GM21515 (cell line): ENCODE results near the gene DDX6.
"Not testable (repeated sequence)": the region's sequence is repeated elsewhere in the genome, so short reads cannot be mapped to it uniquely, and the experiment has no call there.

Experiments used
- ATAC-seq: cut with Tn5 transposase; IDR thresholded peaks from one replicate; pipeline ENCODE4 v1.9.1; 2021; ENCODE audit not compliant: unreplicated experiment

The DDX6 gene

DNA sequence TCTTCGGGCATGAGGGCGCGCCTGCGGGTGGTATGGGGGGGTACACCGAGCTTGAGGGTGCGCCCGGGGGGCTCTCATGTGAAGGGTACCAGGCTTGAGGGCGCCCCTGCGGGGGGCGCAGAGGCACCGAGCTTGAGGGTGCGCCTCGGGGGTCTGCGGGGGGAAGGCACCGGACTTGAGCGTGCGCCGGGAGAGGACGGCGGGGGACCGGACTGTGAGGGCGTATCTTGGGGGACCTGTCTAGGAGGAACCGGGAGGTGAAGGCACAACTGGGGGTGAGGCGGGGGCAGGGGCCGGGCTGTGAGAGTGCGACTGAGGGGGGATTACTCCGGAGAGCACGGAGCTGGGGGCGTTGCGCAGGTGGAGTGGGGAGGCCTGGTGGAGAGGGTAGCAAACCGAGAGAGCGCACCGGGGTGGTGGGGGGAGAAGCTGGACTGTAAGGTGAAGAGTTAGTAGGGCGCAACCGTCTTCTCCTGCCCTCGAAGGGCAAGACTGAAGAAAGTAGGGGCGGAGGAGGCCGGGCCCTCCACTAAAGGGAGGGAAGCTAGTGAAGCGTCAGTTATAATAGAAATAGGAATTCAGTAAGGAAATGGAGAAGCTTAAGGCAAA, 1.1 kb upstream of the DDX6 start:
- no peak for ATAC-seq

DNA sequence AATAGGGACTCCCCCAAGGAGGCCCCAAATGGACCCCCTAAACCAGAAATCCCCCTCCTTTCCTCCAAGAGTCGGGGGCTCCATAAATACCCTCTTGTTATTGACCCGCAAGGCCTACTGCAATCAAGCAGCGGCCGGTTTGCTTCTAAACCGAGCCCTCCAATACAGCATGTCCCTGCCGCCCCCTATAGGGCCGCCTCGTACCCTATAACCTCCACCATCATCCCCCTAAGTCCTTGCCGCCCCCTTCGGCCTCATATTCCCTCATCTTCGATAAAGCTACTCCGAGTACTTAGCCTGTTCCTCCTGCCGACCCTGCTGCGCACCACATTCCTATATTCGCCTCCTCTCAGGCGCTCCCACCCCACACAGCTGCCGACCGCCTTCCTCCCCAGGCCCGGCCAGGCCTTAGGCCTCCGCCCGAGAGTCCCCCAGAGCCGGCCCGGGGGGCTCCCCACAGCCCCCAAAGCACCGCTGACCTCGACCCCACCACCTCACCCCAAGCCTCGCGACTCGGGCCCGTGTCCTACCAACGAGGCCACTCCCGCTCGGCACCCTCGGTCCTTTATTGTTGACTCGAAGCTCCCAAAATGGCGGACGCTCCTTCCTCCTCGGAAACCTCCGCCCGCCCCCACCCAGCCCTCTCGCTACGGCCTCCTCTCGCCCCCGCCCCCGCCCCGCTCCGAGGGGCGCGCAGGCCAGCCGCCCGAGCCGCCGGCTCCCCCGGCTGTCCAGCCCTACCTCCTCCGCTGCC, 430 bp downstream of the DDX6 start:
- ATAC-seq, result peak; percentile 27

DNA sequence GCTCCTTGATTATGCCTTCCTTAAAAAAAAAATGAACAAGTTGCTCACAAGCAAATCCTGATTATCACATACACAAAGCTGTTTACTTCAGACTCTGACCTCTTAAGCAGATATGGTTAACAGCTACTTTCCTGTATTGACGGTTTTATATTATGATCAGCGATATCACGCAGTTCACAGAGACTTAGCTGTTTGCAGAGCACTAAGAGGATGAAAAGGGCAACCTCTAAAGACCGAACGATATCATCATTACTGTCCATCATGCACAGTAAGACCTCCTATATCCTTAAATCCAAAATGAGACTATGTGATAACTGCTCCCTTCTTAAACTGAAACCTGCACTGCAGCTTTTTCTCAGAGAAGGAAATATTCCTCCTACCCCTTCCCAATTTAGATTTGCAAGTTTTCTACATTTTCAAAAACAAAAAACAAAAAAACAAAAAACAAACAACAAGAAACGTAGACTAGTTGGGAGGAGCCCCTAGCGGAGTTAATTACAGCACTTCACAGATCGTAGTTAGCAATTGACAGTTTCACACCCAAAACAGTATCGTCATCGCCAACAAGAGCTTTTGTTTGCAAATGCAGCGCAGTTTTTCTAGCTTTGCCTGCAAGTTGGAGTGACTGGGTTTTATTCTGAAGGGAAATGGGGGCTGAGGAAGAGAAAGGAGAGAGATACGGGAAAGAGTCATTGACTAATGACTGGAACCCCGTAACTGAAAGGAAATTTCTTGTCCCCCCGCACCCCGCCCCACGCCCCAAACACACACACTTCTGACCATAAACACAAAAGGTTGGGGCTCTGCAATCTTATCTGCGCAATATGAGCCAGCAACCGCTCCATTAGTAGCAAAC, 1.2 kb downstream of the DDX6 start:
- ATAC-seq, result no peak

DNA sequence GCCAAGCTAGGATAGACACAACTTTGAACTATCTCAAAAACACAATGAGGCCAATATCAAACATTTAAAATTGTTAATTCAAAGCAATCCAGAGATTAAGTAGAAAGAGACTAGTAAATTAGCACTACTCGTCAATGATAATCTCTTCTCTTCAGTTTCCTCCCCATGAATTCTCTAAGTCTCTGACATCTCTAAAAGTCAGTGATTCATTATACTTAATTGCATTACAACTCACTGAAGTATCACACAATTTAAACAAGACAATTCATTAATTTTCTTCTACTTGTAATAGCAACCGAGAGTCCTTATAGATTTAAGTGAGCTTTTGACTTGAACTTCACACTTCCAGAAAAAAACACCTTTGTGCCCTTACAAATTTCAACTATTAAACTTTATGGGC, 4.3 kb downstream of the DDX6 start:
- no peak for ATAC-seq

DNA sequence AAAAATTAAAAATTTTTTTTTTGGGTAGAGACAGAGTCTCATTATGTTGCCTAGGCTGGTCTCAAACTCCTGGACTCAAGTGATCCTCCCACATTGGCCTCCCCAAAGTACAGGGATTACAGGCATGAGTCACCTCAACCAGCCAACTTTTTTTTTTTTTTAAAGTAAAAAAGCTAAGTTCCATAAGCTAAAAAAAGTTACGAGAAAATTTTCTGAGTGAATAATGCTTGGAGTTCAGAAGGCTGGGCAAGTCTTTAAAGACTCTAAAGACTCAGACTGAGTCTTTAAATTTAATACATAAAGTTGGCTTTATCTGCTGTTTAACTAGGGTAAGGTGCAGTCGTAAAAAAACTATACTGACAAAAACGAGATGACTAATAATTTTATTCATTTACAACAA, 5.6 kb downstream of the DDX6 start:
- no peak for ATAC-seq

DNA sequence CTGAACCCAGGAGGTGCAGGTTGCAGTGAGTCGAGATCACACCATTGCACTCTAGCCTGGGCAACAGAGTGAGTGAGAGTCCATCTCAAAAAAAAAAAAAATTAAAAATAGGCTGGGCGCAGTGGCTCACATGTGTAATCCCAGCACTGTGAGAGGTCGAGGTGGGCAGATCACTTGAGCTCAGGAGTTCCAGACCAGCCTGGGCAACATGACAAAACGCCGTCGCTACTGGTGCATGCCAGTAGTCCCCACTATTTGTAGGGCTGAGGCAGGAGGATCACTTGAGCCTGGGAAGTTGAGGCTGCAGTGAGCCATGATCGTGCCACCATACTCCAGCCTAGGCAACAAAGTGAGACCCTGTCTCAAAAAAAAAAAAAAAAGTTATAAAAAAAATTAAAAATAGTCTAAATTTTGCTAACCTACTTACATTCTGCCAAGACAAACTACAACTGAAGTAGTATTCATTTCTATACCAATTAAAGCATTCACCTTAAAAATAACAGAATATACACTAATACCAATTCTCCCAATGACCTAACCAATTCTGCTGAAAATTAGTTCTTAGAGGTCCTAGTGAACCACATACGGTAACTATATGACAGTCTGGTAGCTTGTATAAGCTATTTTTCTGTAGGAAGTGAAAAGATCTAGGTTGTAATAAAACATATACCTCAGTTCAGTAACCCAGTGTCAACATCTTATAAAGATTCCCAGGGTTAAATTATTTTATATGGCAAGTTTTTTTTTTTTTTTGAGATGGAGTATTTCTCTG, 7.1 kb downstream of the DDX6 start:
- ATAC-seq, result no peak

DNA sequence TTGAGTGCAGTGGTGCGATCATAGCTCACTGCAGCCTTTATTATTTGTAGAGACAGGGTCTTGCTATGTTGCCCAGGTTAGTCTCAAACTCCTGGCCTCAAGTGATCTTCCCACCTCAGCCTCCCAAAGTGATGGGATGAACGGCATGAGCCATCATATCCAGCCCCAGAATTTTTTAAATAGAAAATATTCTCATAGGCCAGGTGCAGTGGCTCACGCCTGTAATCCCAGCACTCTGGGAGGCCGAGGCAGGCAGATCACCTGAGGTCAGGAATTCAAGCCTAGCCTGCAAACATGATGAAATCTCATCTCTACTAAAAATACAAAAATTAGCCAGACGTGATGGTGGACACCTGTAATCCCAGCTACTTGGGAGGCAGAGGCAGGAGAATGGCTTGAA, 7.6 kb downstream of the DDX6 start:
- not testable (repeated sequence) for ATAC-seq

DNA sequence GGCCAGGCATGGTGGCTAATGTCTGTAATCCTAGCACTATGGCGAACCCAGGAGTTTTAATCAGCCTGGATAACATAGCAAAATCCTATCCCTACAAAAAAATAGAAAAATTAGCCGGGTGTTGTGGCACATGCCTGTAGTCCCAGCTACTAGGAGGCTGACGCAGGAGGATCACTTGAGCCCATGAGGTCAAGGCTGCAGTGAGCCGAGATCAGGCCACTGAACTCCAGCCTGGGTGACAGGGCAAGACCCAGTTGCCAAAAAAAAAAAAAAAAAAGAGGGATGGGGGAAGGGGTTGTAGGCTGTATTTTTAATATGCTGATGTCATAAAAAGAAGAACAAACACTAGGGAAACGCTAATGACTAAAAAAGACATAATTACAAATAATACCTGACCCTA, 12.1 kb downstream of the DDX6 start:
- ATAC-seq, result no peak

DNA sequence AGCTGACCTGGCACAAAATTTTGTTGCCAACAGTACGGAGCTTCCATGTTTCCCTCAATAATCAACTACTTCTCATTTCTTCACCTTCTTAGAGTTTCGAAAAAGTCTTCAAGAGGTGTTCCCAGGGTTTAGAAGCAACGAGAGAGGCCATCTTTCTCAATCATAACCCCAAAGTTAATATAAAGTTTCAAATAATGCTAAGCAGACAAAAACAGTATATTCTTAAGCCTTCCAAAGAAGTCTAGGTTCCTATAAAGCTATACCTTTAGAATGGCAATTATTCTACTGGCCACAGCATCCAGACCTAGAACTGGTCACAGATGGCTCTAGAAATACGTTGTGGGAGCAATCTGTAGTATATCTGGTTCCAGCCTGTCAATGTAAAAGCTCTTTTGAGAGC, 16.9 kb downstream of the DDX6 start:
- no peak for ATAC-seq

DNA sequence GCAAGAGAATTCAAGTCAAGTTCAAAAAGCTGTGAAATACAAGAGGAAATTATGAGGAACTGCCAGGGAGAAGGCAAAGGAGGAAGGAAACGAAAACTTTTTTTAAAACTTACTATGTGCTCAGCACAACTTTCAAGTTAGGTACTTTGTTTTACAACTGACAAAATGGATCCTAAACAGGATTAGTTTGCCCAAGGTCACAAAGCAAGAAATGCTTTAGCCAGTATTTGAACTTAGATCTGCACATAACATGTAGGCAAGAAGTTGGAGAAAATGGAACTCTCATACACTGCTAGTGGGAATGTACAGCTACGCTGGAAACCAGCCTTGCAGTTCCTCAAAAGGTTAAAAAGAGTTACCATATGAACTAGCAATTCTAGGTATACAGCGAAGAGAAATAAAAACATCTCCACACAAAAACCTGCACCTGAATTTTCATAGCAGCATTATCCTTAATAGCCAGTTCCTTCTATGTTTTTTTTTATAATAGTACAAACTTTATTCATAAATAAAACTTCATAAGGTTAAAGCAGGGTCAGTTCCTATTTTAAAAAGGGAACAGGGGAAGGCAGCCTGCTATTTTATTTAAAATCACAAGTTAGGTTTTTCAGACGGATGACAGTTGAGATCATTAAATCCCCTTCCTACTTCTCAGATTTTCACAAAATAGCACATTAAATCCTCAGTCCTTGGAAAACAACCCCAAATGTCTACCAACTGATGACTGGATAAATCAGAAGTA, 19.2 kb downstream of the DDX6 start:
- no peak for ATAC-seq

DNA sequence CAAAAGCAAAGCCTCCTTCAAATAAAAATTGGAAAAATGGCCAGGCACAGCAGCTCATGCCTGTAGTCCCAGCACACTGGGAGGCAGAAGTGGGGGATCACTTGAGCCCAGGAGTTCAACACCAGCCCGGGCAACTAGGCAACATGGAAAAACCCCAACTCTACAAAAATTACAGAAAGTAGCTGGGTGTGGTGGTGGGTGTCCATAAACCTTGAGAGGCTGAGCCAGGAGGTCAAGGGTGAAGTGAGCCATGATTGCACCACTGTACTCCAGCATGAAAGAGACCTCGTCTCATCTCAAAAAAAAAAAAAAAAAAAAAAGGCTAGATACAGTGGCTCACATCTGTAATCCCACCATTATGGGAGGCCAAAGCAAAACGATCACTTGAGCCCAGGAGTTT, 22.3 kb downstream of the DDX6 start:
- no peak for ATAC-seq

DNA sequence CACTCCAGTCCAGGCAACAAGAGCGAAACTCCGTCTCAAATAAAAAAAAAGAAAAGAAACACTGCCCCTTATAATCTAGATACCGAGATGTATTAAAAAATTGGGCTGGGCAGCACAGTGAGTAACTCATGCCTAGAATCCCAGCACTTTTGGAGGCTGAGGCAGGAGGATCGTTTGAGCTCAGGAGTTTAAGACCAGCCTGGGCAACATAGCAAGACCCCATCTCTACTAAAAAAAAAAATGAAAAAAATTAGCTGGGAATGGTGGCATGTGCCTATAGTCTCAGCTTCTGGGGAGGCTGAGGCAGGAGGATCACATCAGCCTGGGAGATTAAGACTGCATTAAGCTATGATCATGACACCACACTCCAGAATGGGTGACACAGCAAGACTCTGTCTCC, 24.9 kb downstream of the DDX6 start:
- no peak for ATAC-seq

DNA sequence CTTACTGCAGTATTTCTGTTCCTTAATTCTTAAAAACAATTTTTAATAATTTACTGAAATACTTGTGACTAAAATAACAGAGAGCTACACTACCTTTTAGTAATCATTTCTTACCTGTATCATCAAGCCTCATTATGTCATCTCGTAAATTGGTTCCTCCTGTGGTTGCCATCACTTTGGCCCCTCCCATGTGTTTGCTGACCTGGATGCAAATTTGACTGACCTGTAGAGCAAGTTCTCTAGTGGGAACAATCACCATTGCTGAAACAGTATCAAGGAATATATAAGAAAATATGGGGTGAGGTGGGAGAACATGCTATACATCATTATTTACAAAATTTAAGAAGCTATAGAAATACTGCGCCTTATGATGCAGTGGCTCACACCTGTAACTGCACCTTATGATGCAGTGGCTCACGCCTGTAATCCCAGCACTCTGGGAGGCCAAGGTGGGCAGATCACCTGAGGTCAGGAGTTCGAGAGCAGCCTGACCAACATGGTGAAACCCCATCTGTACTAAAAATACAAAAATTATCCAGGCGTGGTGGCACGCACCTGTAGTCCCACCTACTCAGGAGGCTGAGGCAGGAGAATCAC, 25.8 kb downstream of the DDX6 start:
- ATAC-seq, result not testable (repeated sequence)

DNA sequence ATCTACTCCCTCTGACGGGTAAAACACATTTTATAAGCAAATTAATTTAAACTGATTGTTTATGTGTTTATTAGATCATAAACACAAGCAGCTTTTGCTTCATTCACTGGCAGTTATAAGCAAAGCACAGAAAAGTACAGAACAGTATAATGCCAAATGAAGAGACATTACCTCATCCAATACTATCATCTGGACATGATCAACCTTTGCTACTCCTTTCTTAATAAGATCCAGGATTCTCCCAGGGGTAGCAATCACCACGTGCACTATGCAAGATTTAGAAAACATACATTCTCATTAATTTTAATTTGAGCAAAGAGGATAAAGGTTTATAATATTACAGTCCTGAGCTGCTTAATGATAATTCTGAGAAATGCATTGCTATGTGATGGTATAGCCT, 27.9 kb downstream of the DDX6 start:
- no peak for ATAC-seq

DNA sequence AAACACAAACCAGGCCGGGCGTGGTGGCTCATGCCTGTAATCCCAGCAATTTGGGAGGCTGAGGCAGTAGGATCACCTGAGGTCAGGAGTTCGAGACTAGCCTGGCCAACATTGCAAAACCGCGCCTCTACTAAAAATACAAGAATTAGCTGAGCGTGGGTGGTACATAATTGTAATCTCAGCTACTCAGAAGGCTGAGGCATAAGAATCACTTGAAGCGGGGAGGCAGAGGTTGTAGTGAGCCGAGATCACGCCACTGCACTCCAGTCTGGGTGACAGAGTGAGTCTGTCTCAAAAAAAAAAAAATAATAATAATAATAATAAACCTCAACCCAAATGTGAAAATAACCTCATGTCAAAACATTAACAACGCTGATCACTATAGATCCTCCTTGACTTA, 29.0 kb downstream of the DDX6 start:
- not testable (repeated sequence) for ATAC-seq

DNA sequence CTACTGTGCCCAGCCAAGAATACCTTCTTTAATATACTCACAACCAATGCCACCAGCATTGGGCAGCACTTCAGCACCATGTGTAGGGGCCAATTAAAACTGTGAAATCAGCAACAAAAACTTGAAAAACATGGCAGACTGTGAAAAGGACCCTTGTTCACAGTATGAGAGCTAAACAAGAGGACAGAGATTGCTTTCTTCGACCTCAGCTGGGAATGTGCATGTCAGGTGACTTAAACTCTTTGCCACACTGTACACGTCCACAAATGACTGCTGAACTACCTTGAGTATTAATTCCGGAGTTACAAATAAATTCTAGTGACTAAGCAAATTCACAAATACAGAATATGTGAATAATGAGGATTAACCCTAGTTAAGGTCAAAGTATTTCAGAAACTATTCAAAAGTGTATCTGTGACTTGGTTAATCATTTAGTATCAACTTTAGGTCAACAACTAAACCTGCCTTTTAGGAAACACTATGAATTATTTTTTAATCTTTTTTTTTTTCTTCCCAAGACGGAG, 33.0 kb downstream of the DDX6 start:
- ATAC-seq, result no peak

DNA sequence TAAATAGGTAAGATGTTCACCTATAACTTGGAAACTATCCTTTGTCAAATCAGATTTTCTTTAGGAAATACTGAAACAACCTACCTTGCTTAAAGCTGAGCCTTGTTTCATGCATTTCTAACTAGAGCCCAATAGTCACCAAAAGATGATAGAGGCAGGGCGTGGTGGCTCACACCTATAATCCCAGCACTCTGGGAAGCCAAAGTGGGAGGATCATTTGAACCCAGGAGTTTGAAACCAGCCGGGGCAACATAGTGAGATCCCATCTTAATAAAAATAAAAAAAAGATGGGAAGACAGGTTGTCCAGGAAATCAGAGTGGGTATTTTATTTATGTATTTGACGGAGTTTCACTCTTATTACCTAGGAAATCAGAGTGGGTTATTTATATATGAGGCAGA, 38.3 kb downstream of the DDX6 start:
- ATAC-seq, result no peak

DNA sequence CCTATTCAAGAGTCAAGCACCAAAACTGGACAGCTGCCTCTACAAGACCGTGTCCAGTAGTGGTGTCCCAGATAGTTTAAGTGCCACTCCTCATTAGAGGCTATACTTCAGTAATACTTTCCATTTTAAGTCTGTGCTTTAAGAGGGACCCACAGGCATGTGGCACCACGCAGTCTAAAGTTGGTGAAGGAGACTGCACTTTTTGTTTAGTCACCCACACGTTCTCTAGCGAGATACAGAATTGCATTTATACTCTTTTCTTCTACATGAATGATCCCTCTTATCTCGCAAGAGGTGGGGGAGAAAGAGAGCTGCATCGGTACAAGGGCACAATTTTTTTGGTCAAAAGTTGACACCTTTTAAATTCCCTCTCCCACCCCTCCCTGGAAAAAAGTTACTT, 41.5 kb downstream of the DDX6 start:
- no peak for ATAC-seq

DNA sequence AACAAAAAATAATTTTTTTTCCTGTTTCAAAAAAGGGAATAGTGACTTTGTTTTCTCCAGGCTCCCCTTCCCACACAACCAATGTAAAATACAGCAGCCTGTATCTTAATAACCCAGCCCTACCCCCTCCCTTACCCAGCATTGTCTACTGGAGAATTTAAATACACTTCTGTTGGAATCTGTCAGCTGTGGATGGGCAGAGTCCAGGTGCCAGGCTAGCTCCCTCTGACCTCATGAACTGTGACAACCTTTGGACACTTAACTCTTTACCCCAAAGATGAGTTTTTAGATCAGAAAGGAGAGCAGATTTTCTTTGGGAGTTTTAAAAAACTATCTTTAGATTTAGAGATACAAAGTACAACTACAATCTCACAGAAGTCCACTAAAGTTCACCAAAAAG, 42.9 kb downstream of the DDX6 start:
- no peak for ATAC-seq

DNA sequence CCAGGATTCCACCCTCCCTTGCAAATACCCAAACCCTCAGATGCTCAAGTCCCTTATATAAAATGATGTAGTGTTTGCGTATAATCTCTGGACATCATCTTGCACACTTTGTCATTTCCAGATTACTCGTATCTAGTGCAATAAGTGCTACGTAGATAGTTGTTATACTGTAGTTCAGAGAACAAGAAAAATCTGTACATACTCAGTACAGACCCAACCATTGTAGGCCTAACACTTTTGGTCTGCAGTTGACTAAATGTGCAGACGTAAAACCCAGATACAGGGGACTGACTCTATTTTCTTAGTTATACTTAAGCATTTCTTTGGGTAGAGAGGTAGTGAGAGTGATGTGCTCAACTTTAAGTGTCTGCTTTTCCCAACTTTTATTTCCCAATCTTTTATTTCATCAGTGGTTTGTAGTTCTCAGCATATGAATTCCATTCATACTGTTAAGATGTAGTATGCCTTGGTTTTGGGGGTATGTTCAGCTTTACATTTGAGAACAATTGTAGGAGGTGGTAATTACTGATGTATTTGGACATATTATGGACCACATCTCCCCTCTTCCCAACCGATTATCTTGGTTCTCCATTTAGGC, 43.9 kb downstream of the DDX6 start:
- no peak for ATAC-seq
